Measurements from ENCODE around the gene PJVK.
"Not testable (repeated sequence)": the region's sequence is repeated elsewhere in the genome, so short reads cannot be mapped to it uniquely, and the experiment has no call there.

PJVK gene

DNA sequence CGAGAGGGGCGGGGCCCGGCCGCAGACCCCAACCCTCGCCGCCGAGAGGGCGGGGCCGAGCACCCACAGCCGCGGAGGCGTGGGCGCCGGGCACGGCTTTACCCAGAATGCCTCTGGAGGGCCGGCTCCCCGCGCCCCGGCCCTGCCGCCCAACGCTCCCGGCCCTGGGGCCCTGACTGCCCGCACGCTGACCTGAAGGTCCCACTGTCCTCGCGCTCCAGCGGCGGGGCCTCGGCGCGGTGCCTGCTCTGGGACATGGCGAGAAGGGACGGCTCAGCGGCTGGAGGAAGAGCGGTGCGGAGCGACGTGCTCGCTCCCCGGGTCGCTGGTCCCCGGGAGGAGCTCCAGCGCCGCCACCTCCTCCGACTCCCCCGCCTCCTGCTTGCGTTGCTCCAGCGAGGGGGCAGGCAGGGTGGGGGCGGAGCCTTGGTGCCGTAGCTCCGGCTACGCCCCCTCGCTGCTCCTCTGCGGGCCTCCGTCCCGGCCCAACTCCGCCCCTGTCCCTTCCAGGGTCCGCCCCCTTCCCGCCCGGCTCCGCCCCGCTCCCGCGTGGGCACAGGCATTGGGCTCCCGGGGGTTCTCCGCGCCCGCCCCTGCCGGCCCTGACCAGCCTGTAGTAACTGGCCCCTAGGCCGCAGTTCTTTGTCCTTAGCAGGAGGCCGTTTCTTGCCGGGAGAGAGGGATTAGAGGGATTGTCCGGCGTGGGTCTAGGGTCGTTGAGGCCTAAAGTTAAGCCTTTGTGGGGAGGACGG is at the start of gene PJVK, which contains the start of gene PRKRA:
PJVK (plus strand) TSS at position 605 of the 752 bp plus-strand sequence. CDS start 2,032 bp downstream, outside the sequence.
PRKRA (minus strand) TSS at position 402 of the 752 bp plus-strand sequence; CDS start at position 257, 145 bp downstream.
- peak; percentile 96 for DNase-seq (ENCODE audit: low spot score)

DNA sequence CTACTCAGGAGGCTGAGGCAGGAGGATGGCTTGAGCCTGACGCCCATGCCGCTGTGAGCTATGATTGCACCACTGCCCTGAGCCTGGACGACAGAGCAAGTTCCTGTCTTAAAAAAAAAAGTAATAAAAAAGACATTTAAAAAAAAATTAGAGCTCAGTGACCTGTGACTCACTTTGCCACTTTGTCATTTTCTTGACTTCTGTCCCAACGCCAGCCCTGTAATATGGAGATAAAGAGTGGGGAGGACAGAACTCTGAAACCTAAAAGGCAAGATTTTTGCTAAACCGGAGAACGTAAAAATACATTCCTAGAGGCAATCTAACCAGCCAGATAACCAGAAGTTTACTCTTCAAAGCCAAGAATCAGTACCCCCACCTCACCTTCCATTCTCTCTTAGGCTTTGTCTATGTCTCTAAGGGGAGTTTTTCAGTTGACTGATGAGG is 49.2 kb upstream of the PJVK start:
- DNase-seq (ENCODE audit: low spot score) = no peak

DNA sequence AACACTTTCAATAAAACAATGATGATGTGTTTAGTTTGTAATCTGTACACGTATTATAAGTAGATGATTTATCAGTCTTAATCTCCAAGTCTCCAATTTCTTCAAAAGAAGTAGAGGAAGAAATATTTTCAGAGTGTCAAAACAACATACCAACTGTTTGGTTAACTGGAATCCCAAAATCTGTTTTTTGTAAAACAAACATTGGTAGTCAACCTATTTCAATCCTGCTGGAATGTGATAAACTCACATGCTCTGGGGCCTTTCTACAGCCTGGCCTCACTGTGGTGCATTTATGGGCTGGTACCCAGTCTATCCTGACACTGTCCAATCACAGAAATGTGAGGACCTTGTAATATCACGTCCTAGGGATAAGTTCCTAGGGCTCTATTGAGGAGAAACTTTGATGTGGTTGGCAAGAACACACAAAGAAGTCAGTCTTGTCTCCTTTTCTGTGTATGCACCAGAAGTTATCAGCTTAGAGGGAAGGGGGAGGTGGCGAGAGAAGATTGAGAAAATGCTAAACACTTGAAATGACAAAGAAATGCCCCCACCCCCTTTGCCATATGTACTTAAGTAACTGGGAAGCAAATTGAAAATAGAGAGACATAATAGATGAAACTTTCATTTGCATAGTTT is 47.4 kb upstream of the PJVK start:
- no peak for DNase-seq (ENCODE audit: low spot score)

GRCh38 chr2:178404368-178404767 is 46.8 kb upstream of the PJVK start:
- DNase-seq (ENCODE audit: low spot score) = no peak

- DNase-seq (ENCODE audit: low spot score) = no peak
Observed at GRCh38 chr2:178409261-178409660, 41.9 kb upstream of the PJVK start.

DNA sequence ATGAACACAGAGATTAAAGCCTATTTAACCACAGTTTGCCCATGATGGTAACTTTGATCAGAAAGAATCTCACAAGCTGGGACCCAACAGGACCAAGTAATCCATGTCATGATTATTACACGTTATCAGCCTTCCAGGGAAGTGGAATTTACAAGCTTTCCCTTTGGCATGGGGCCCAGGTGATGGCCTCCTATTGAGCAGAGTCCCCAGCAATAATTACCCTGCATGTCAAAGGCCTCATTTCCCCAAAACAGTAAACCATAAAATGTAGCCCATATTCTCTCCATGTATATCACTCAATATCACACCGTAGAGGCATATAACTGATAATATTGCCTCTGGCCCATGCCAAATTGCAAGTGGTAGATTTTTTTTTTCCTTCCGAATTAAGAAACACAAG is 39.1 kb upstream of the PJVK start:
- no peak for DNase-seq (ENCODE audit: low spot score)

DNA sequence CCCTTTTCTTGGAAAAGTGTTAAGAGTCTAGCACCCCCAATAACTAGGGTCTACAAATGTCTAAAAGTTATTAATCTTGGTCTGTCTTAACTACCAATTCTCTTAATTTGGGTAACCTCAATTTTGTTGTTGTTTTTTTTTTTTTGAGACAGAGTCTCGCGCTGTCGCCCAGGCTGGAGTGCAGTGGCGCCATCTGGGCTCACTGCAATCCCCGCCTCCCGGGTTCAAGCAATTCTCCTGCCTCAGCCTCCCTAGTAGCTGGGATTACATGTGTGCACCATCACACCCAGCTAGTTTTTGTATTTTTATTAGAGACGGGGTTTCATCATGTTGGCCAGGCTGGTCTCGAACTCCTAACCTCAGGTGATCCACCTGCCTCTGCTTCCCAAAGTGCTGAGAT is 38.7 kb upstream of the PJVK start:
- not testable (repeated sequence) for DNase-seq (ENCODE audit: low spot score)

- DNase-seq (ENCODE audit: low spot score) = peak; percentile 54
Observed at GRCh38 chr2:178413472-178414265, 37.5 kb upstream of the PJVK start.

DNA sequence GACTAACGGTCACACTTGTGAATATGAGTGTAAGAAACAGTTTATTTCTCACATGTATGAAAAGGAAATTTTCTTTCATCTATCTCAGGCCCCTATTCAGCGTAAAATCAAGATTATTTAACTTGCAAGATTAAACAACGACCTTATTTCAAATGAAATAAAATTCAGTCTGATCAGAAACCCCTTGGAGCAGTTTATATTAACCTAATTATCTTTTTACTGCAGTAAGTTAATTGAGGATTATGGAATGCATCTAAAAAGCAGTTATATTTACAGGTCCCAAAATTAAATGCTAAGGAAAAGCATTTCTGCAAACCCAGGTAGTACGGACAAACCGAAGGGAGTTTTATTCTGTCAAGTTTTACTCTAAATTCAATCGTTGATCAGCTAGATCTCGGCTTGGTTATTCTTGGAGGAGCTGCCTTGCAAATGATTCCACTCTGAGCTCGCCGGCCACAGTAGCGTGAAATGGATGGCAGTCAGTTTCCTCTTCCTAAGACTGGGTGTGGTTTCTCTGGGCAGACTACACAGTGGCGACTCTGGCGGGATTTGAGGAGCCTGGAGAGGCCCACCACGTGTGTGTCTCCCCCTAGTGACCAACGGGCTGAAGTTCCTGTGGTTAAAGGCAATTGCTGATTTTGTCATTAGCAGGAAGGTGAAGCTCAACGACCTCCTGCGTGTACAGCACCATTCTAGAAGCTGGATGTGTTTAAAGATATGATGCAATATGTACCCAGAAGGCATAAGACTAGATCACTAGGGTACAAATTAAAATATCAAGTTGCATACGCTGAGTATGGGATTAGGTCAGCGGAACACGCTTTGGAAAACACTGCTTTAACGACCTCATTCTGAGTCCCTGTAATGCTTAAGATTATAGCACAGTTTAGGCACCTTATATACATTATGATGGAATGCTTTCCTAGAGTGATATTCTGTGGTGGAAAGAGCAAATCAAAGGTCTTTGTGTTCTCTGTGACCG is 36.6 kb upstream of the PJVK start:
- DNase-seq (ENCODE audit: low spot score) = peak; percentile 81

- DNase-seq (ENCODE audit: low spot score) = no peak
Observed at GRCh38 chr2:178415979-178416378, 35.2 kb upstream of the PJVK start.

- DNase-seq (ENCODE audit: low spot score) = no peak
Observed at GRCh38 chr2:178417916-178418315, 33.3 kb upstream of the PJVK start.

DNA sequence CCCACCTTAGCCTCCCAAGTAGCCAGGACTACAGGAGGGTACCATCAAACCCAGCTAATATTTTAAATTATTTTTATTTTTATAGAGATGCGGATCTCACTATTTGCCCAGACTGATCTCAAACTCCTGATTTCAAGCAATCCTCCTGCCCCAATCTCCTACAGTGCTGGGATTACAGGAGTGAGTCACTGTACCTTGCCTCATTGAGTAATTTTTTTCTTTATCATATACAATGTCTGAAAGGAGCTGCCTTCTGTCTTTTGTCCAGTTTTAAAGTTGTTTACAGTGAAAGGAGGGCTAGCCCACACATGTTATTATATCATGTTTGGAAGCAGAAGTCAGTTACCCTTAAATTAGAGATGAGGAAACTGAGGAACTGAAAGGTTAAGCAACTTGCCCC is 32.8 kb upstream of the PJVK start:
- DNase-seq (ENCODE audit: low spot score) = no peak

GRCh38 chr2:178419123-178419522 is 32.1 kb upstream of the PJVK start:
- no peak for DNase-seq (ENCODE audit: low spot score)

GRCh38 chr2:178420463-178420999 is 30.6 kb upstream of the PJVK start:
- no peak for DNase-seq (ENCODE audit: low spot score)

- DNase-seq (ENCODE audit: low spot score) = no peak
Observed at GRCh38 chr2:178422097-178422496, 29.1 kb upstream of the PJVK start.

GRCh38 chr2:178423746-178424145 is 27.4 kb upstream of the PJVK start:
- DNase-seq (ENCODE audit: low spot score) = not testable (repeated sequence)

DNA sequence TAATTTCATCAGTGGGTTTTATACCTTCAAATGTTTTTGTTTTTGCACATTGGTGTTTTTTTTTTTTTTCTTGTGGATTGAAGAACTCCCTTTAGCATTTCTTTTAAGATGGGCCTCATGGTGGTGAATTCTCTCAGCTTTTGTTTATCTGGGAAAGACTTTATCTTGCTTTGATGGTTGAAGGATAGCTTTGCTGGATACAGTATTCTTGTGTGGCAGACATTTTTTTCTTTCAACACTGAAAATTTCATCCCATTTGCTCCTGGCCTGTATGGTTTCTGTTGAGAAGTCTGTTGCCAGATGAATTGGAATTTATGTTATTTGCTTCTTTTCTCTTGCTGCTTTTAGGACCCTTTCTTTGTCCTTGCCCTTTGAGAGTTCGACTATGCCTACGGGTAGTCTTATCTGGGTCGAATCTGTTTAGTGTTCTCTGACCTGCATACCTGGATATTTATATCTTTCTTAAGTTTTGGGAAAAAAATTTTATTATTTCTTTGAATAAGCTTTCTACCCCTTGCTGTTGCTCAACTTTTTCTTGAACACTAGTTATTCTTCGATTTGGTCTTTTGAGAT is 25.8 kb upstream of the PJVK start:
- DNase-seq (ENCODE audit: low spot score) = no peak

- DNase-seq (ENCODE audit: low spot score) = no peak
Observed at GRCh38 chr2:178426388-178426787, 24.8 kb upstream of the PJVK start.

- DNase-seq (ENCODE audit: low spot score) = no peak
Observed at GRCh38 chr2:178427458-178427857, 23.7 kb upstream of the PJVK start.

DNA sequence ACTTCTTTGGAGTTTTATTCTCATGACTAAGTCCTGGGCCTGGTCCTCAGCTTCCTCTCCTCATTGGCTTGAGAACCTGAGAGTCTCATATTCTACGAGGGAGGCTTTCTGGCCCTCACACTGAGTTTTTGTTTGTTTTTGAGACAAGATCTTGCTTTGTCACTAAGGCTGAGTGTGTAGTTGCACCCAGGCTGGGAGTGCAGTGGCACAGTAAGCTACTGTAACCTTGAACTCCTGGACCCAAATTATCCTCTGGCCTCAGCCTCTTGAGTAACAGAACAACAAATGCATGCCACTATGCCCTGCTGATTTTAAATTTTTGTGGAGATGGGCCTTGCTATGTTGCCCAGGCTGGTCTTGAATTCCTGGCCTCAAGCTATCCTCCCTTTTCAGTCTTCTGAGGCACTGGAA is 22.8 kb upstream of the PJVK start:
- no peak for DNase-seq (ENCODE audit: low spot score)

DNA sequence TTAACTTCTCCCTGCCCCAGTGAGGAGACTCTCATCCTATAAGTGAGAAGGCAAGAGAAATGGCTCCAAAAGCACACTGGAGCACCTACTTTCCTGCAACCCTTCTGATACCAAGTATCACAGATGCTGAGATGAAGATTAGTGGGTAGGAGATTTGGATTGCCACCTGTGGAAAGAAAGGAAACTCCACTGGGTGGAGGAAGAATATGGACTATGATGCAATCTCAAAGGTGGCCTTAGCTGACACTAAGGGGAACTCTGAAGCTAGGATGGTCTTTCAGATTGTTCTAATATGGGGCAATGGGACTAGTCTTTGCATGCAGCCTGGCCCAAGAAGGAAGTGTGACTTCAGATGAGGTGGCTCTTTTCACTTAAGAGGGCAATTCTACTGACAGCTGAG is 21.8 kb upstream of the PJVK start:
- no peak for DNase-seq (ENCODE audit: low spot score)
